Thoracic aorta (tissue), 2 donors: ENCODE results near the gene NFIC. TPM values are rescaled to one million over a fixed set of nuclear protein-coding genes. Genes with fewer than 3 reads are reported as not detected.
A peak's percentile ranks its signal among the peaks of the same experiment; 100 is the strongest.

Experiments used
- ATAC-seq: fragments of 150-250 bp; one replicate; pipeline ENCODE4 v1.8.0; 2017; ENCODE audit warnings: low read depth; ENCODE audit not compliant: insufficient number of reproducible peaks, low FRiP score
- DNase-seq: peaks from one replicate; pipeline ENCODE4 v3.0.0-alpha.2; 2020; ENCODE audit warnings: low spot score
- H3K27ac ChIP-seq, 2 donors: fragments of 200-600 bp; sonication (generic); 1 replicate in 1 of 2; 2 replicates in 1 of 2; pipeline ENCODE4 v1.5.1; 2016; ENCODE audit warnings: mild to moderate bottlenecking in 2 of 2, moderate library complexity in 2 of 2
- H3K27me3 ChIP-seq: fragments of 200-600 bp; sonication (generic); replicated peaks from 2 replicates; pipeline ENCODE4 v1.6.0; 2016; ENCODE audit warnings: mild to moderate bottlenecking; ENCODE audit not compliant: insufficient read depth
- H3K36me3 ChIP-seq: fragments of 200-600 bp; sonication (generic); one replicate; pipeline ENCODE4 v1.5.1; 2016
- H3K4me1 ChIP-seq, 2 donors: fragments of 200-600 bp; sonication (generic); 1 replicate in 1 of 2; 2 replicates in 1 of 2; pipeline versions ENCODE4 v1.5.1 to v1.6.0; 2016; ENCODE audit warnings: low read depth in 2 of 2, mild to moderate bottlenecking in 1 of 2; ENCODE audit not compliant: control insufficient read depth in 1 of 2
- H3K4me3 ChIP-seq: fragments of 200-600 bp; sonication (generic); 2 replicates; pipeline ENCODE4 v1.5.1; 2016; ENCODE audit warnings: mild to moderate bottlenecking
- H3K9me3 ChIP-seq: fragments of 200-600 bp; sonication (generic); 2 replicates; pipeline ENCODE4 v1.5.1; 2016
- total RNA-seq, 2 donors: library from RNA; depleted of rRNA; stranded (reverse); fragments of >200 nt; gene quantifications; one replicate each; pipeline versions ENCODE4 v1.1.0 to v1.2.3, GENCODE V29; 2016
- TF ChIP-seq, protein P1 (sequence below): fragments of 200-600 bp; sonication (generic); IDR thresholded peaks from one replicate; pipeline ENCODE4 v1.5.1; 2019; ENCODE audit warnings: antibody characterized with exemption

Gene NFIC
- total RNA-seq, 2 donors from 2014 or later: 178 to 203 TPM

GRCh38 chr19:3321696-3322095, 44.7 kb upstream of the NFIC start:
- DNase-seq: no peak
- Histone ChIP-seq H3K27ac (no peak overlapping the region), H3K36me3 (no peaks in the 10 kb centered on the region), H3K27me3 (peaks cover 7% of the 10 kb centered on the region), H3K4me1 (no peaks in the 10 kb centered on the region), H3K9me3 (no peaks in the 10 kb centered on the region), H3K4me3 (no peak overlapping the region)
- ATAC-seq: no peak
- TF ChIP-seq, protein P1, sequence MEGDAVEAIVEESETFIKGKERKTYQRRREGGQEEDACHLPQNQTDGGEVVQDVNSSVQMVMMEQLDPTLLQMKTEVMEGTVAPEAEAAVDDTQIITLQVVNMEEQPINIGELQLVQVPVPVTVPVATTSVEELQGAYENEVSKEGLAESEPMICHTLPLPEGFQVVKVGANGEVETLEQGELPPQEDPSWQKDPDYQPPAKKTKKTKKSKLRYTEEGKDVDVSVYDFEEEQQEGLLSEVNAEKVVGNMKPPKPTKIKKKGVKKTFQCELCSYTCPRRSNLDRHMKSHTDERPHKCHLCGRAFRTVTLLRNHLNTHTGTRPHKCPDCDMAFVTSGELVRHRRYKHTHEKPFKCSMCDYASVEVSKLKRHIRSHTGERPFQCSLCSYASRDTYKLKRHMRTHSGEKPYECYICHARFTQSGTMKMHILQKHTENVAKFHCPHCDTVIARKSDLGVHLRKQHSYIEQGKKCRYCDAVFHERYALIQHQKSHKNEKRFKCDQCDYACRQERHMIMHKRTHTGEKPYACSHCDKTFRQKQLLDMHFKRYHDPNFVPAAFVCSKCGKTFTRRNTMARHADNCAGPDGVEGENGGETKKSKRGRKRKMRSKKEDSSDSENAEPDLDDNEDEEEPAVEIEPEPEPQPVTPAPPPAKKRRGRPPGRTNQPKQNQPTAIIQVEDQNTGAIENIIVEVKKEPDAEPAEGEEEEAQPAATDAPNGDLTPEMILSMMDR: no peak

- Histone ChIP-seq H3K9me3 (no peaks in the 10 kb centered on the region), H3K36me3 (no peaks in the 10 kb centered on the region), H3K4me3 (no peak overlapping the region), H3K27ac (no peak overlapping the region), H3K27me3 (peaks cover 7% of the 10 kb centered on the region), H3K4me1 (peaks cover 0 to 3% of the 10 kb centered on the region in 2 donors)
- ATAC-seq: no peak
- DNase-seq: no peak
- TF ChIP-seq, protein P1: no peak
Measured at GRCh38 chr19:3322199-3322978, 44.0 kb upstream of the NFIC start.

- Histone ChIP-seq H3K36me3 (no peaks in the 10 kb centered on the region), H3K9me3 (no peaks in the 10 kb centered on the region), H3K4me3 (no peak overlapping the region), H3K27me3 (peaks cover 7% of the 10 kb centered on the region), H3K27ac (no peak overlapping the region), H3K4me1 (peaks cover 0 to 3% of the 10 kb centered on the region in 2 donors)
- ATAC-seq (no peak), DNase-seq (no peak)
- TF ChIP-seq, protein P1: no peak
Measured at GRCh38 chr19:3323026-3323425, 43.4 kb upstream of the NFIC start.

- Histone ChIP-seq H3K36me3 (no peaks in the 10 kb centered on the region), H3K27ac (no peak overlapping the region)
- DNase-seq: no peak
Measured at GRCh38 chr19:3323658-3324057, 42.7 kb upstream of the NFIC start.

GRCh38 chr19:3324405-3324856, 42.0 kb upstream of the NFIC start:
- no peaks in the 10 kb centered on the region for H3K9me3 ChIP-seq
- TF ChIP-seq, protein P1: peak; percentile 72
- H3K36me3 ChIP-seq: no peaks in the 10 kb centered on the region
- ATAC-seq (no peak), DNase-seq (no peak)
- peaks cover 7% of the 10 kb centered on the region for H3K27me3 ChIP-seq
- H3K4me3 ChIP-seq: no peak overlapping the region
- H3K4me1 ChIP-seq: peaks cover 0 to 3% of the 10 kb centered on the region in 2 donors
- no peak overlapping the region for H3K27ac ChIP-seq

More at GRCh38 chr19:3323658-3324057, 42.7 kb upstream of the NFIC start:
- no peak for ATAC-seq
- TF ChIP-seq, protein P1: no peak
- Histone ChIP-seq H3K4me3 (no peak overlapping the region), H3K4me1 (peaks cover 0 to 3% of the 10 kb centered on the region in 2 donors), H3K27me3 (peaks cover 7% of the 10 kb centered on the region), H3K9me3 (no peaks in the 10 kb centered on the region)
